GM23338 (cell line): ENCODE measurements around the gene RAD51B. TPM values are rescaled to one million over a fixed set of nuclear protein-coding genes. Genes with fewer than 3 reads are reported as not detected.

ENCODE experiments used
- ATAC-seq: fragments of 200-7000 bp; cut with Tn5 transposase; 3 replicates; pipeline ENCODE4 v1.9.1; 2020
- DNase-seq: peaks from one replicate; pipeline ENCODE4 v3.0.0-alpha.2; 2015; ENCODE audit warnings: low spot score
- H2AFZ ChIP-seq: fragments of 200-600 bp; sonication (generic); 2 replicates; pipeline ENCODE4 v1.8.0; 2016; ENCODE audit warnings: antibody characterized with exemption, mild to moderate bottlenecking, moderate library complexity
- H3F3A ChIP-seq: fragments of 200-600 bp; sonication (generic); replicated peaks from 2 replicates; pipeline ENCODE4 v1.8.0; 2017; ENCODE audit warnings: antibody characterized with exemption, mixed run types, low read depth
- H3K27ac ChIP-seq: fragments of 200-600 bp; sonication (generic); 2 replicates; pipeline ENCODE4 v1.6.1; 2016; ENCODE audit warnings: low read depth
- H3K27me3 ChIP-seq: fragments of 200-600 bp; sonication (generic); 2 replicates; pipeline ENCODE4 v1.8.0; 2016; ENCODE audit warnings: mild to moderate bottlenecking, mixed run types, moderate library complexity; ENCODE audit not compliant: insufficient read depth
- H3K36me3 ChIP-seq: fragments of 200-600 bp; sonication (generic); 2 replicates; pipeline ENCODE4 v1.8.0; 2016; ENCODE audit warnings: mild to moderate bottlenecking; ENCODE audit not compliant: insufficient read depth
- H3K4me1 ChIP-seq: fragments of 200-600 bp; sonication (generic); 2 replicates; pipeline ENCODE4 v1.8.0; 2016; ENCODE audit warnings: mild to moderate bottlenecking, moderate library complexity; ENCODE audit not compliant: insufficient read depth
- H3K4me2 ChIP-seq: fragments of 200-600 bp; sonication (generic); 2 replicates; pipeline ENCODE4 v1.7.1; 2017; ENCODE audit warnings: mixed run types
- H3K4me3 ChIP-seq: fragments of 200-600 bp; sonication (generic); 2 replicates; pipeline ENCODE4 v1.6.1; 2016; ENCODE audit warnings: mixed run types
- H3K79me2 ChIP-seq: fragments of 200-600 bp; sonication (generic); replicated peaks from 2 replicates; pipeline ENCODE4 v1.8.0; 2017; ENCODE audit warnings: mild to moderate bottlenecking; ENCODE audit not compliant: insufficient read depth
- H3K9me2 ChIP-seq: fragments of 200-600 bp; sonication (generic); 2 replicates; pipeline ENCODE4 v1.8.0; 2017; ENCODE audit not compliant: insufficient read depth
- H4K20me1 ChIP-seq: fragments of 200-600 bp; sonication (generic); replicated peaks from 2 replicates; pipeline ENCODE4 v1.8.0; 2017; ENCODE audit warnings: mild to moderate bottlenecking; ENCODE audit not compliant: insufficient read depth
- H3K27ac Mint-ChIP-seq: 2 replicates; pipeline ENCODE4 v1.8.0; 2020; ENCODE audit warnings: inconsistent platforms, mild to moderate bottlenecking, moderate library complexity, mixed read lengths
- H3K27me3 Mint-ChIP-seq: 3 replicates; pipeline ENCODE4 v1.8.0; 2022; ENCODE audit warnings: low read depth, mild to moderate bottlenecking, moderate library complexity, mixed read lengths, inconsistent platforms; ENCODE audit not compliant: insufficient read depth, poor library complexity
- H3K36me3 Mint-ChIP-seq: 3 replicates; pipeline ENCODE4 v1.8.0; 2021; ENCODE audit warnings: low read depth, mild to moderate bottlenecking, inconsistent platforms, moderate library complexity, mixed read lengths
- H3K4me1 Mint-ChIP-seq: 3 replicates; pipeline ENCODE4 v1.8.0; 2020; ENCODE audit warnings: mild to moderate bottlenecking, inconsistent platforms, mixed read lengths
- H3K4me3 Mint-ChIP-seq: 3 replicates; pipeline ENCODE4 v1.8.0; 2021; ENCODE audit warnings: moderate library complexity, mild to moderate bottlenecking, inconsistent platforms, mixed read lengths
- H3K9me3 Mint-ChIP-seq: 3 replicates; pipeline ENCODE4 v1.8.0; 2020; ENCODE audit warnings: moderate library complexity, mild to moderate bottlenecking, inconsistent platforms, mixed read lengths
- CREB1 ChIP-seq: fragments of 250-450 bp; sonication (Bioruptor Pico); IDR thresholded peaks from 2 replicates; pipeline ENCODE4 v1.5.0; 2020; ENCODE audit warnings: low read depth, mild to moderate bottlenecking, moderate library complexity
- EZH2phosphoT487 ChIP-seq: fragments of 200-600 bp; sonication (generic); IDR thresholded peaks from one replicate; pipeline ENCODE4 v1.8.1; 2018; ENCODE audit warnings: antibody characterized with exemption; ENCODE audit not compliant: unreplicated experiment
- JUNB ChIP-seq: IDR thresholded peaks from one replicate; pipeline ENCODE4 v1.6.1; 2016; ENCODE audit warnings: antibody characterized with exemption; ENCODE audit not compliant: unreplicated experiment
- NANOG ChIP-seq: IDR thresholded peaks from 2 replicates; pipeline ENCODE4 v1.6.1; 2016; ENCODE audit warnings: antibody characterized with exemption, borderline replicate concordance
- POLR2AphosphoS5 ChIP-seq: IDR thresholded peaks from 2 replicates; pipeline ENCODE4 v1.6.1; 2016; ENCODE audit warnings: antibody characterized with exemption, low read depth
- ZNF114 ChIP-seq: fragments of 250-450 bp; sonication (Bioruptor Pico); IDR thresholded peaks from 2 replicates; pipeline ENCODE4 v1.5.0; 2020; ENCODE audit warnings: mild to moderate bottlenecking, moderate library complexity
- ZNF331 ChIP-seq: fragments of 250-450 bp; sonication (Bioruptor Pico); IDR thresholded peaks from 2 replicates; pipeline ENCODE4 v1.5.0; 2020; ENCODE audit warnings: low read depth, mild to moderate bottlenecking, moderate library complexity
- polyA plus RNA-seq: library from polyadenylated mRNA; unstranded; fragments of >200 nt; fragmentation: Nextera tagmentation; extraction: Ambion mirVana; gene quantifications from 2 replicates; pipeline ENCODE4 v1.2.1, GENCODE V29; 2016
- total RNA-seq: library from RNA; depleted of rRNA; stranded (reverse); fragments of >200 nt; shearing (Covaris generic); gene quantifications from 2 replicates; pipeline ENCODE4 v1.2.3, GENCODE V29; 2014
- TF ChIP-seq, protein P1 (sequence below): IDR thresholded peaks from 2 replicates; pipeline ENCODE4 v1.6.1; 2016; ENCODE audit warnings: antibody characterized with exemption
- TF ChIP-seq, protein P2 (sequence below): IDR thresholded peaks from one replicate; pipeline ENCODE4 v1.6.1; 2018; ENCODE audit warnings: antibody characterized with exemption; ENCODE audit not compliant: unreplicated experiment
- TF ChIP-seq, protein P3 (sequence below), 2 experiments: fragments of 200-600 bp in 1 of 2; sonication (generic) in 1 of 2; conservative IDR thresholded peaks; 2 replicates each; pipeline versions ENCODE4 v1.5.1 to v1.6.1; 2016 to 2017; ENCODE audit warnings: antibody characterized with exemption in 2 of 2, low read depth in 2 of 2, mild to moderate bottlenecking in 2 of 2, moderate library complexity in 1 of 2

Gene RAD51B
- total and polyA plus RNA-seq, 2 experiments from 2014 or later: 15.7 to 29.1 TPM

DNA sequence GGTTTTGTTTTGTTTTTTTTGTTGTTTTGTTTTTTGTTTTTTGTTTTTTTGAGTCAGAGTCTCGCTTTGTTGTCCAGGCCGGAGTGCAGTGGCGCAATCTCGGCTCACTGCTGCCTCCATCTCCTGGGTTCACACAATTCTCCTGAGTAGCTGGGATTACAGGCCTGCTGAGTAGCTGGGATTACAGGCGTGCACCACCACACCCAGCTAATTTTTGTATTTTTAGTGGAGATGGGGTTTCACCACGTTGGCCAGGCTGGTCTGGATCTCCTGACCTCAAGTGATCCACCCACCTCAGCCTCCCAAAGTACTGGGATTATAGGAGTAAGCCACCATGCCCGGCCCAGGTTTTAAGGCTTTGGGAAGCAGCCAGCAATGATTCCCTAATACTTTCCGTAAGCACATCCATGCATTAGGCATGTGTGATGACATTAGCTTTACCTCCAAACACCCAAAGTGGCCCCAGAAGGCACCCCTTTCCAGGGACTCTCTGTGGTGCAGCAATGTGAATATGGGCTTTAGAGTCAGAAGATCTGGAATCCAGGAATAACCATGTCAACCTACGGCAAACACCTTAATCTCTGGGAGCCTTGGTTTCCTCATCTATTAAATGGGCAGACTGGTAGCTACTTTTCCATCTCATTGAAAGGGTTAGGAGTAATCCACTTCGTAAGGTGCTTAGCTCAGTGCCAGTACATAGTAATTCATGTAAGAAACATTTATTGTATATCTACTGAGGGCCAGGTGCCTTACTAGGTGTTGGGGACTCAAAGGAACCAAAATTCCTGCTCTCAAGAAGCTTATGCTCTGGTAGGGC is 820.4 kb downstream of the RAD51B start (continued):
- TF ChIP-seq ZNF114 (CRISPR knock-in tag): no peak
- TF ChIP-seq, protein P1, sequence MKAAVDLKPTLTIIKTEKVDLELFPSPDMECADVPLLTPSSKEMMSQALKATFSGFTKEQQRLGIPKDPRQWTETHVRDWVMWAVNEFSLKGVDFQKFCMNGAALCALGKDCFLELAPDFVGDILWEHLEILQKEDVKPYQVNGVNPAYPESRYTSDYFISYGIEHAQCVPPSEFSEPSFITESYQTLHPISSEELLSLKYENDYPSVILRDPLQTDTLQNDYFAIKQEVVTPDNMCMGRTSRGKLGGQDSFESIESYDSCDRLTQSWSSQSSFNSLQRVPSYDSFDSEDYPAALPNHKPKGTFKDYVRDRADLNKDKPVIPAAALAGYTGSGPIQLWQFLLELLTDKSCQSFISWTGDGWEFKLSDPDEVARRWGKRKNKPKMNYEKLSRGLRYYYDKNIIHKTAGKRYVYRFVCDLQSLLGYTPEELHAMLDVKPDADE: no peak
- no peak for TF ChIP-seq ZNF331 (CRISPR knock-in tag)
- TF ChIP-seq CREB1 (CRISPR knock-in tag): no peak
- no peak for TF ChIP-seq EZH2phosphoT487
- no peak for TF ChIP-seq POLR2AphosphoS5

DNA sequence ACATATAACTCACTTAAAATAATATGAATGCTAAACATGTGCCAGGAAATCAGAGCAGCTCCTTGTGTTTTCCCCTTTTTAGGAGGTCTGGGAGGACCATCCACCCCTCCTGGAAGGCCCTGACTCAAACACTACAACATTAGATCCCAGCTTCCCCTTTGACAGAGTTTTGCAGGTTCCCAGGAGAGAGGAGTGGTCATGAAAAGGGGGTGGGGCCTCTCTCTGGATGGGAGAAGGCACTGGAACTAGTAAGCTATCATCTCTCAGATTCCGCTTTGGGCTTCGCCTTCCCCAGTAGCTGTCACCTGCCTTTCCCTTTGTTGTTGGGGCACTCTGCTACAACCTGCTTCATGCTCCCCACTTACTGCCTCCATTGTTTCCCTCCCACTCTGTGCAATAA is 824.1 kb downstream of the RAD51B start:
- H3K36me3 ChIP-seq: no peaks in the 10 kb centered on the region; the same call in 1 of the 2 replicates
- H2AFZ ChIP-seq: no peak overlapping the region
- no peak for ATAC-seq
- no peak overlapping the region for H3K27ac ChIP-seq
- H3K36me3 Mint-ChIP-seq: peaks cover 17% of the 10 kb centered on the region; the same call in 2 of the 3 replicates
- no peaks in the 10 kb centered on the region for H3F3A ChIP-seq
- H3K4me2 ChIP-seq: no peak overlapping the region
- H4K20me1 ChIP-seq: no peaks in the 10 kb centered on the region
- H3K9me3 Mint-ChIP-seq: peaks cover 33% of the 10 kb centered on the region
- peaks cover 12% of the 10 kb centered on the region for H3K4me1 ChIP-seq
- TF ChIP-seq NANOG: no peak
- TF ChIP-seq ZNF331 (CRISPR knock-in tag): no peak
- TF ChIP-seq ZNF114 (CRISPR knock-in tag): no peak
- TF ChIP-seq CREB1 (CRISPR knock-in tag): no peak
- H3K27ac Mint-ChIP-seq: no peak overlapping the region
- 0 out of 2 replicates have a peak, but pooled peaks cover under 1% of the 10 kb centered on the region for H3K9me2 ChIP-seq
- DNase-seq: peak; percentile 27
- no peak overlapping the region for H3K4me3 Mint-ChIP-seq
- no peaks in the 10 kb centered on the region for H3K27me3 ChIP-seq
- no peak overlapping the region for H3K4me3 ChIP-seq
- peaks cover 14% of the 10 kb centered on the region for H3K4me1 Mint-ChIP-seq
- peaks cover 4% of the 10 kb centered on the region for H3K27me3 Mint-ChIP-seq
- no peaks in the 10 kb centered on the region for H3K79me2 ChIP-seq

DNA sequence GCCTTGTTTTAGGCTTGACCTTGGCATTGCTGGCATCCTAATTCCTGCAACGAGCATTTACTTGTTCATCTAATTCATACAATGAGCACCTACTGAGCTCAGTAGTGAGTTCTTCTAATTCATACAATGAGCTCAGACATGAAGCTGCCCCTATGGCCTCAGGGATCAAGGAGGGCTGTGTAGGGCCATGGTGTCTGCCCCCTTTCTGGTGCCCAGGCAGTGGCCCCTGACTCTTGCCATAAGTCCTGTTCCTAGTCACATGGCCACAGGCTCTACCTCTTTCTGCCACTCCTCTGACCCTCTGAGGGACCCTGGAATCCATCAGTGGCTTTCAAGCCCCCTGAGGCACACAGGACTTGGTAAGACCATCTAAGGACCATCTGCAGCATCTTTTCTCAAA is 824.5 kb downstream of the RAD51B start:
- Histone ChIP-seq H3K27me3 (no peaks in the 10 kb centered on the region), H2AFZ (no peak overlapping the region), H3K4me3 (no peak overlapping the region), H3F3A (no peaks in the 10 kb centered on the region), H3K27ac (no peak overlapping the region), H3K4me2 (no peak overlapping the region), H3K36me3 (no peaks in the 10 kb centered on the region; the same call in 1 of the 2 replicates), H3K4me1 (peaks cover 9% of the 10 kb centered on the region), H3K9me2 (0 out of 2 replicates have a peak, but pooled peaks cover 3% of the 10 kb centered on the region), H4K20me1 (no peaks in the 10 kb centered on the region), H3K79me2 (no peaks in the 10 kb centered on the region)
- ATAC-seq (no peak), DNase-seq (no peak)
- Mint-ChIP-seq H3K4me3 (no peak overlapping the region), H3K27ac (no peak overlapping the region), H3K36me3 (peaks cover 17% of the 10 kb centered on the region; the same call in 2 of the 3 replicates), H3K4me1 (peaks cover 14% of the 10 kb centered on the region), H3K27me3 (peaks cover 6% of the 10 kb centered on the region), H3K9me3 (peaks cover 33% of the 10 kb centered on the region)
- TF ChIP-seq, protein P2, sequence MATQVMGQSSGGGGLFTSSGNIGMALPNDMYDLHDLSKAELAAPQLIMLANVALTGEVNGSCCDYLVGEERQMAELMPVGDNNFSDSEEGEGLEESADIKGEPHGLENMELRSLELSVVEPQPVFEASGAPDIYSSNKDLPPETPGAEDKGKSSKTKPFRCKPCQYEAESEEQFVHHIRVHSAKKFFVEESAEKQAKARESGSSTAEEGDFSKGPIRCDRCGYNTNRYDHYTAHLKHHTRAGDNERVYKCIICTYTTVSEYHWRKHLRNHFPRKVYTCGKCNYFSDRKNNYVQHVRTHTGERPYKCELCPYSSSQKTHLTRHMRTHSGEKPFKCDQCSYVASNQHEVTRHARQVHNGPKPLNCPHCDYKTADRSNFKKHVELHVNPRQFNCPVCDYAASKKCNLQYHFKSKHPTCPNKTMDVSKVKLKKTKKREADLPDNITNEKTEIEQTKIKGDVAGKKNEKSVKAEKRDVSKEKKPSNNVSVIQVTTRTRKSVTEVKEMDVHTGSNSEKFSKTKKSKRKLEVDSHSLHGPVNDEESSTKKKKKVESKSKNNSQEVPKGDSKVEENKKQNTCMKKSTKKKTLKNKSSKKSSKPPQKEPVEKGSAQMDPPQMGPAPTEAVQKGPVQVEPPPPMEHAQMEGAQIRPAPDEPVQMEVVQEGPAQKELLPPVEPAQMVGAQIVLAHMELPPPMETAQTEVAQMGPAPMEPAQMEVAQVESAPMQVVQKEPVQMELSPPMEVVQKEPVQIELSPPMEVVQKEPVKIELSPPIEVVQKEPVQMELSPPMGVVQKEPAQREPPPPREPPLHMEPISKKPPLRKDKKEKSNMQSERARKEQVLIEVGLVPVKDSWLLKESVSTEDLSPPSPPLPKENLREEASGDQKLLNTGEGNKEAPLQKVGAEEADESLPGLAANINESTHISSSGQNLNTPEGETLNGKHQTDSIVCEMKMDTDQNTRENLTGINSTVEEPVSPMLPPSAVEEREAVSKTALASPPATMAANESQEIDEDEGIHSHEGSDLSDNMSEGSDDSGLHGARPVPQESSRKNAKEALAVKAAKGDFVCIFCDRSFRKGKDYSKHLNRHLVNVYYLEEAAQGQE: no peak
- no peak for TF ChIP-seq ZNF331 (CRISPR knock-in tag)
- no peak for TF ChIP-seq JUNB
- TF ChIP-seq, protein P1: no peak
- TF ChIP-seq POLR2AphosphoS5: no peak
- TF ChIP-seq, protein P3, sequence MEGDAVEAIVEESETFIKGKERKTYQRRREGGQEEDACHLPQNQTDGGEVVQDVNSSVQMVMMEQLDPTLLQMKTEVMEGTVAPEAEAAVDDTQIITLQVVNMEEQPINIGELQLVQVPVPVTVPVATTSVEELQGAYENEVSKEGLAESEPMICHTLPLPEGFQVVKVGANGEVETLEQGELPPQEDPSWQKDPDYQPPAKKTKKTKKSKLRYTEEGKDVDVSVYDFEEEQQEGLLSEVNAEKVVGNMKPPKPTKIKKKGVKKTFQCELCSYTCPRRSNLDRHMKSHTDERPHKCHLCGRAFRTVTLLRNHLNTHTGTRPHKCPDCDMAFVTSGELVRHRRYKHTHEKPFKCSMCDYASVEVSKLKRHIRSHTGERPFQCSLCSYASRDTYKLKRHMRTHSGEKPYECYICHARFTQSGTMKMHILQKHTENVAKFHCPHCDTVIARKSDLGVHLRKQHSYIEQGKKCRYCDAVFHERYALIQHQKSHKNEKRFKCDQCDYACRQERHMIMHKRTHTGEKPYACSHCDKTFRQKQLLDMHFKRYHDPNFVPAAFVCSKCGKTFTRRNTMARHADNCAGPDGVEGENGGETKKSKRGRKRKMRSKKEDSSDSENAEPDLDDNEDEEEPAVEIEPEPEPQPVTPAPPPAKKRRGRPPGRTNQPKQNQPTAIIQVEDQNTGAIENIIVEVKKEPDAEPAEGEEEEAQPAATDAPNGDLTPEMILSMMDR (conservative IDR thresholded peaks at IDR 0.05; ENCODE audit: low read depth in 2 of 2): no peak
- TF ChIP-seq ZNF114 (CRISPR knock-in tag): no peak
